ENCODE measurements around the gene KCNIP3. TPM values are rescaled to one million over a fixed set of nuclear protein-coding genes. Genes with fewer than 3 reads are reported as not detected.

KCNIP3 gene
- total and polyA plus RNA-seq, 9 of the 15 experiments (the other 6 are each of a cell fraction or from before 2014, with no cell fraction given): 0.04 TPM; not detected in 8

GRCh38 chr2:95332036-95332435 lies 34.9 kb downstream of the KCNIP3 start (continued):
- TF ChIP-seq NKRF (IDR thresholded peaks at IDR 0.05; ENCODE audit: borderline replicate concordance): no peak

- Histone ChIP-seq H3K9ac (ENCODE audit: insufficient read depth in 1 of 2, low read depth in 2 of 2, low read length in 2 of 2) (no peak overlapping the region), H3K27ac (ENCODE audit: extremely low read depth, low read depth, low read length) (no peak overlapping the region), H3K9me1 (ENCODE audit: control insufficient read depth, insufficient read depth, low read length) (no peaks in the 10 kb centered on the region), H3K4me3 (no peak overlapping the region), H3K79me2 (ENCODE audit: control insufficient read depth, insufficient read depth, low read length) (no peaks in the 10 kb centered on the region), H3K36me3 (ENCODE audit: control insufficient read depth, insufficient read depth, low read length) (no peaks in the 10 kb centered on the region), H4K20me1 (replicated peaks; ENCODE audit: control insufficient read depth, insufficient read depth, low read length) (0 out of 2 replicates have a peak, but pooled peaks cover 4% of the 10 kb centered on the region), H3K27me3 (ENCODE audit: control insufficient read depth in 2 of 2, insufficient read depth in 2 of 2, low read length in 2 of 2) (peaks cover 8 to 72% of the 10 kb centered on the region in 2 experiments), H3K4me1 (replicated peaks in 1 of 2; ENCODE audit: control insufficient read depth in 2 of 2, insufficient read depth in 2 of 2, low read length in 2 of 2) (peaks cover 0 to 3% of the 10 kb centered on the region in 2 experiments; a peak in 1 of 5 replicates), H3K9me3 (replicated peaks; ENCODE audit: control insufficient read depth, insufficient read depth, low read depth, low read length) (no peaks in the 10 kb centered on the region), H2AFZ (ENCODE audit: low read depth, low read length) (no peak overlapping the region), H3K4me2 (ENCODE audit: insufficient read depth, low read length) (no peak overlapping the region)
- POLR2A ChIA-PET: no interaction called here
- no TSS peak for BruUV-seq (replicated peaks)
- no peak for ATAC-seq
- WGBS (ENCODE audit: insufficient coverage, low coverage, missing lambda C conversion rate): 1% methylated on average over 7 of the region's 7 CpGs
- CTCF ChIA-PET (ENCODE audit: low intra/inter-chr PET ratio): no interaction called here
- DNase-seq (ENCODE audit: extremely low read depth in 1 of 4, low spot score in 3 of 4): no peak
- intact Hi-C loops (cut with micrococcal nuclease): no loop called here
- in situ Hi-C loops (cut with MboI): no loop called here
- no peak for FAIRE-seq
- TF ChIP-seq DIDO1 (tag; IDR thresholded peaks at IDR 0.05; ENCODE audit: low read depth): no peak
- no peak for TF ChIP-seq SMARCE1 (IDR thresholded peaks at IDR 0.05)
- TF ChIP-seq GABPB1 (CRISPR knock-in tag; IDR thresholded peaks at IDR 0.05): no peak
- no peak for TF ChIP-seq EHMT2 (IDR thresholded peaks at IDR 0.05)
- TF ChIP-seq KLF13 (tag; IDR thresholded peaks at IDR 0.05; ENCODE audit: borderline replicate concordance, low read depth): no peak
- TF ChIP-seq NR4A1 (CRISPR knock-in tag; IDR thresholded peaks at IDR 0.05): no peak
- no peak for TF ChIP-seq NR4A1 (tag; IDR thresholded peaks at IDR 0.05)
- no peak for TF ChIP-seq HOXB6 (CRISPR knock-in tag; IDR thresholded peaks at IDR 0.05; ENCODE audit: borderline replicate concordance)
- no peak for TF ChIP-seq ZFPM2 (CRISPR knock-in tag; IDR thresholded peaks at IDR 0.05)
- no peak for TF ChIP-seq TBP (optimal IDR thresholded peaks at IDR 0.05; ENCODE audit: low read depth, low read length)
- TF ChIP-seq CREB3L1 (IDR thresholded peaks at IDR 0.05; ENCODE audit: borderline replicate concordance, low read depth): no peak
- TF ChIP-seq U2AF1 (optimal IDR thresholded peaks at IDR 0.05; ENCODE audit: low read depth, low read length): no peak
- no peak for TF ChIP-seq PRMT5 (CRISPR knock-in tag; IDR thresholded peaks at IDR 0.05)
Measured at GRCh38 chr2:95333056-95333455, 35.9 kb downstream of the KCNIP3 start.

Measured in K562 (cell line).